Common myeloid progenitor, CD34-positive (primary cell): Measurements from ENCODE around the gene AWAT2.

Experiments
- CTCF ChIA-PET: fragments of 350-600 bp; sonication (Branson Sonifier 250); formaldehyde crosslinking; loops from one replicate; lab custom pipeline; 2021; ENCODE audit warnings: antibody characterized with exemption; lab: Charles Lee
- POLR2A ChIA-PET: fragments of 350-600 bp; sonication (Branson Sonifier 250); formaldehyde crosslinking; loops from one replicate; lab custom pipeline; 2021; ENCODE audit warnings: antibody characterized with exemption; lab: Charles Lee
- DNase-seq, 3 donors: peaks; one replicate each; pipeline versions ENCODE4 v3.0.0 to v3.0.0-alpha.2; 2013
- H3K27ac ChIP-seq, 2 experiments: 1 replicate in 1 of 2; 2 replicates in 1 of 2; pipeline ENCODE4 v1.7.0; 2013; ENCODE audit warnings: inconsistent platforms in 2 of 2, low read length in 2 of 2, mild to moderate bottlenecking in 2 of 2, low read depth in 1 of 2, moderate library complexity in 1 of 2; ENCODE audit not compliant: severe bottlenecking in 2 of 2, insufficient read depth in 1 of 2, poor library complexity in 1 of 2
- H3K27me3 ChIP-seq, 5 experiments: replicated peaks in 2 of 5; 1 replicate in 3 of 5; 2 replicates in 2 of 5; pipeline versions ENCODE4 v1.6.1 to v1.7.0; 2013; ENCODE audit warnings: low read length in 4 of 5, mild to moderate bottlenecking in 2 of 5, moderate library complexity in 2 of 5, inconsistent platforms in 1 of 5; ENCODE audit not compliant: insufficient read depth in 5 of 5, control insufficient read depth in 4 of 5
- H3K36me3 ChIP-seq, 4 experiments: 1 replicate in 2 of 4; 2 replicates in 2 of 4; pipeline versions ENCODE4 v1.6.1 to v1.7.0; 2013; ENCODE audit warnings: low read length in 3 of 4, control low read depth in 1 of 4, mild to moderate bottlenecking in 1 of 4; ENCODE audit not compliant: control insufficient read depth in 4 of 4, insufficient read depth in 4 of 4
- H3K4me1 ChIP-seq, 4 experiments: 1 replicate in 3 of 4; 2 replicates in 1 of 4; pipeline versions ENCODE4 v1.6.1 to v1.7.1; 2013; ENCODE audit warnings: low read length in 3 of 4, mild to moderate bottlenecking in 3 of 4, control low read depth in 1 of 4, inconsistent platforms in 1 of 4, moderate library complexity in 1 of 4; ENCODE audit not compliant: control insufficient read depth in 4 of 4, insufficient read depth in 4 of 4; ENCODE audit errors: control extremely low read depth in 1 of 4
- H3K4me3 ChIP-seq, 7 experiments: 1 replicate in 4 of 7; 2 replicates in 3 of 7; pipeline versions ENCODE4 v1.5.1 to v1.7.0; 2013; ENCODE audit warnings: mild to moderate bottlenecking in 7 of 7, low read length in 6 of 7, moderate library complexity in 6 of 7, inconsistent platforms in 2 of 7, low read depth in 2 of 7, control low read depth in 1 of 7; ENCODE audit not compliant: insufficient read depth in 4 of 7, control insufficient read depth in 1 of 7; ENCODE audit errors: extremely low read depth in 1 of 7
- H3K9me3 ChIP-seq, 5 experiments: 1 replicate in 4 of 5; 2 replicates in 1 of 5; pipeline versions ENCODE4 v1.6.1 to v1.7.1; 2013; ENCODE audit warnings: low read length in 4 of 5, mild to moderate bottlenecking in 2 of 5, inconsistent platforms in 1 of 5, low read depth in 1 of 5, moderate library complexity in 1 of 5; ENCODE audit not compliant: control insufficient read depth in 4 of 5, insufficient read depth in 2 of 5; ENCODE audit errors: control extremely low read depth in 1 of 5
- whole genome bisulfite sequencing: methylation state at CpG from one replicate; pipeline ENCODE4 v1.1.5; 2013; ENCODE audit not compliant: insufficient coverage; 5-methylcytosine and 5-hydroxymethylcytosine counted together

Gene AWAT2

DNA sequence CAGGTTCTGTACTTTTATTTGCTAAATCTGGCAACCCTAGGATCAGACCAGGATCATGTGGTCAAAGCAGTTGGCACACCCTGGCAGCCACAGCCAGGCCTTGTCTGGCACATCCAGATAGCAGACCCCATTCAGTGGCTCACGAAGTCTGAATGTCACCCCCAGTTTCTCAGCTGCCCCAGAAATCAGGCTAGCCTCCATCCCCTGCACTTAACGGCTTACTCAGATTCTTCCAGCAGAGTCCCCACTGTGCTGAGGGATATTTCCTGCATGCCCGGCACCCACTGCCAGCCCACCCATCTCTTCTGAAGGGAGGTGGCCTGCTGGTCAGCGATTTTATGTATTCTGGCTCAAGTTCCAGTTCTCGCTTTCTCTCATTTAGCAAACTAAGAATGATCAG is 4.7 kb upstream of the AWAT2 start:
- Histone ChIP-seq H3K36me3 (no peaks in the 10 kb centered on the region), H3K27ac (no peak overlapping the region), H3K4me3 (no peak overlapping the region), H3K4me1 (no peaks in the 10 kb centered on the region), H3K27me3 (peaks cover 0 to 3% (median 0%) of the 10 kb centered on the region in 5 experiments), H3K9me3 (no peaks in the 10 kb centered on the region)
- WGBS: 74% methylated on average over 4 of the region's 5 CpGs
- ChIA-PET CTCF (no interaction called here), POLR2A (no interaction called here)
- no peak for DNase-seq

DNA sequence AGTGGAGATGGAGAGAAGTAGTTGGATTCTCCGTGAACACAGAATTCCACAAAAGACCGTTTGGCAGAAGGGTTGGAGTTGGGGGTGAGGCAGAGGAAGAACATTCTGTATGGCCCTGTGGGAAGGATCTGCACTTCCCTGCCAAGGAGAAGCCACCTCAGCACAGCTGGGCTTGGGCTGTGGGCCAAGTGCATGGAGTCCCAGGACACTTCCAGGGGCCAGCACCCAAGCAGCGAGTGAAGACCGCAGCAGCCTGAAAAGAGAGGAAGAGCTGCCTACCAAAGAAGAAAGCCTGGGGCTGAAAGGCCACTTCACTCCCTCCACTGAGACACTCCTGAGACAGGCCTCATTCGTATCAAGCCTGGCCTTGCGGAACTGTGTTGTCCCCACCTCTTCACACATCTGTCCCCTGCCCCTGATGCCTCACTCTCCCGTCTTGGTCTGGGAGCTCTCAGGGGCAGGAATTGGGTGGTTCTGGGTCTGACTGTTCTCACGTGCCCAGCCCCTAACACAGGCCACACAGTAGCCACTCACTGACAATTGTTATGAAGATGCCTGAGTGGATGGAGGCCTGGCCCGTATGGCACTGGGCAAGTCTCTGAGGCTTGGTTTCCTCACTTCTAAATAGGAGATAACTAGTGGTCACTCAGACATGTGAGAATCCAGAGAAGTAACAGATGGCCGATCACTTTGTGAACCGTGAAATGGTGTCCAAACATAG is 3.3 kb upstream of the AWAT2 start:
- Histone ChIP-seq H3K36me3 (no peaks in the 10 kb centered on the region), H3K27me3 (peaks cover 0 to 3% (median 0%) of the 10 kb centered on the region in 5 experiments), H3K27ac (no peak overlapping the region), H3K4me1 (no peaks in the 10 kb centered on the region), H3K9me3 (no peaks in the 10 kb centered on the region), H3K4me3 (no peak overlapping the region)
- no peak for DNase-seq
- CTCF ChIA-PET: no interaction called here
- POLR2A ChIA-PET: no interaction called here
- 71% methylated on average over 10 of the region's 11 CpGs for WGBS

DNA sequence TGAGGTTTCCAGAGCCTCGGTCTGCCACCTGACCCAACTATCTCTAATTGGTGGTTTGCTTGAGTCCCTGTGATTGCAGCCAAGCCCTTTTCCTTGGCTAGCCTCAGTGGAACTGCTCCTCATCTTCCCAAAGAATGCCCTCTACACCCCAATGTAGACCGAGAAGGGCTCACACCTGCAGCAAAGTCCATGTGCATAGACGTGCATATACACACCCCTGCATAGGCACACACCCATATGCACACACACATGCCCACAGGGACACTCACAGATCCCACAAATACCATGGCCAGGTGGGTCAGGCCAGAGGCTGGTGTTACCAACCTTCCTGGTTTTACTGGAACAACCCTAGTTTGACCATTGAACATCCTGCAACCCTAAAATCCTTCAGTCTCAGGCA is 332 bp downstream of the AWAT2 start:
- no peak for DNase-seq
- Histone ChIP-seq H3K36me3 (no peaks in the 10 kb centered on the region), H3K9me3 (no peaks in the 10 kb centered on the region), H3K27me3 (peaks cover 0 to 10% (median 0%) of the 10 kb centered on the region in 5 experiments), H3K27ac (no peak overlapping the region), H3K4me1 (no peaks in the 10 kb centered on the region), H3K4me3 (no peak overlapping the region)
- WGBS: 71% methylated on average over 3 of the region's 3 CpGs
- ChIA-PET POLR2A (no interaction called here), CTCF (no interaction called here)

DNA sequence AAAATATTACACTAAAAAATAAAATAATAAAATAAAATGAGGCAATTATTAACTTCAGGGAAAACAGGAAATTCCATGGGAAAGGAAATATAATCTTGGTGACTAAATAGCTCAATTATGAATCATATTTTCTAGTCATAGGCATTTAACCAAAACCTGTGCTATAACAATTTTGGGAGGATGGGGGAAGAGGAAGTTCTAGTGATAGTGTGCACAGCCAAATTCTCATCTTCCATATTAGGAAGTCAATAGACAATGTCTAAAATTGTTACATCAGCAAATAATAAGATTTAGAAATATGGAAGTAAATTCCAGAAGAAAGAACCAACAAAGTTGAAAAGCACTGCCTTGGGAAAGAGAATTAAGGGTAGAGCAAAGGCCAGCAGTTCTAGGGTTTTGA is 2.8 kb downstream of the AWAT2 start:
- POLR2A ChIA-PET: no interaction called here
- Histone ChIP-seq H3K27me3 (peaks cover 0 to 8% (median 0%) of the 10 kb centered on the region in 5 experiments), H3K4me3 (no peak overlapping the region), H3K36me3 (no peaks in the 10 kb centered on the region), H3K4me1 (no peaks in the 10 kb centered on the region), H3K9me3 (no peaks in the 10 kb centered on the region), H3K27ac (no peak overlapping the region)
- DNase-seq: no peak
- CTCF ChIA-PET: no interaction called here

DNA sequence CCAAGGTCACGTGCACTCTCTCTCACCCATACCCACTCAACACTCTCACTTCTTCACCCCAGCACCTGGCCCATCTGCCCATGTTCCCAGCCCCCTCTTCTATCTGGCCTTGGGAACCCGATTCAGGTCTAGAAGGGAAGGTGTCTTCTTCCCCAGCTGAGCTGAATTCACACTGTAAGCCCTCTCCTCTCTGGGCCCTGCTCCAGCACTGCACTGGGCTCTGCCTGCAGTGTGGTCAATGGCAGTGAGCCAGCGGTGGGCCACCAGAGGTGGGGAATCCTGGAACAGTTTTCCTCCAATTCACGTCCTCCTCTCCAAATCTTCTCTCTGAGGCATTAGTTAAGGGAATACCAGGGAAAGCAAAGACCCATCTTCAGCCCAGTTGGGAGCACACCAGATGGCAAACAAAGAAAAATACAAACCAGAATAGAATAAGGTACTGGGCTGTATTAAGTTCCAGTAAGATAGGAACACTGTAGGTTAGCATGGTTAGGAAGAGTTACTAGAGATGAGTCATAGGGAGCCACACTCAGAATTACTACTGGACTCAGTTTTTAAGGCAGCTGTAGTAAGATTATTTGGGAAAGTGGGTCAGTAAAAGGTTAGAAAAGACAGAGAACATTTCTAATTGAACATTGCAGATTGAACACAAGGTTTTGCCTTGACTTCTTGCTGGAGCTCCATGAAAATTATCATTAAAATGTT is 5.0 kb downstream of the AWAT2 start:
- Histone ChIP-seq H3K27ac (no peak overlapping the region), H3K9me3 (no peaks in the 10 kb centered on the region), H3K36me3 (no peaks in the 10 kb centered on the region), H3K4me1 (no peaks in the 10 kb centered on the region), H3K4me3 (no peak overlapping the region), H3K27me3 (peaks cover 0 to 8% (median 0%) of the 10 kb centered on the region in 5 experiments)
- POLR2A ChIA-PET: no interaction called here
- DNase-seq: no peak
- WGBS: 92% methylated on average over 4 of the region's 4 CpGs
- CTCF ChIA-PET: no interaction called here

DNA sequence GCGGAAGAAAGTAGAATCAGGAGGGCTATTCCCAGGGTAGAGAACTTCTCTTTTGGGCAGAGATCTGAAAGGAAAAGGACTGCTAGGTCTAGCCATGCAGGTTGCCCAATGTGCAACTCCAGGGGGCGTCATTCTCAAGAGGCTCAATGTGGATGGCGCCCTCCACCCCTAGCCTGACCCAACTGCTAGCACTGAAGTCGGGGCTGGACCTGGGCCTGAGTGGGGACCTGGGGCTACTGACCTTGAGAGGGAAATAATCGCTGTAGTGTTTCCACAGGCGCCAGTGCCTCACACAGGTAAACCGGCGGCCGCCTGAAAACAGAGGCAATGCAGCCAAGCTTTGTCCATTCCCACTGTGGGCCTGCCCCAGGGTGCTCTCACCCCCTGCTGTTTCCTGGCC is 6.1 kb downstream of the AWAT2 start:
- Histone ChIP-seq H3K36me3 (no peaks in the 10 kb centered on the region), H3K27ac (no peak overlapping the region), H3K27me3 (peaks cover 0 to 8% (median 0%) of the 10 kb centered on the region in 5 experiments), H3K9me3 (no peaks in the 10 kb centered on the region), H3K4me3 (no peak overlapping the region), H3K4me1 (no peaks in the 10 kb centered on the region)
- no peak for DNase-seq
- CTCF ChIA-PET: no interaction called here
- POLR2A ChIA-PET: no interaction called here
- WGBS: 92% methylated on average over 8 of the region's 9 CpGs
